ENCODE data around the gene CRYBB3.
"Not testable (repeated sequence)": the region's sequence is repeated elsewhere in the genome, so short reads cannot be mapped to it uniquely, and the experiment has no call there.

The CRYBB3 gene

GRCh38 chr22:25176175-25176574 lies 23.5 kb upstream of the CRYBB3 start:
- no peak for DNase-seq

GRCh38 chr22:25176799-25177198 lies 22.9 kb upstream of the CRYBB3 start:
- no peak for DNase-seq

- no peak for DNase-seq
Observed at GRCh38 chr22:25177226-25177625, 22.4 kb upstream of the CRYBB3 start.

- no peak for DNase-seq
Observed at GRCh38 chr22:25177895-25178294, 21.8 kb upstream of the CRYBB3 start.

- not testable (repeated sequence) for DNase-seq
Observed at GRCh38 chr22:25178348-25178747, 21.3 kb upstream of the CRYBB3 start.

- not testable (repeated sequence) for DNase-seq
Observed at GRCh38 chr22:25178869-25179631, 20.6 kb upstream of the CRYBB3 start.

- no peak for DNase-seq
Observed at GRCh38 chr22:25182131-25183110, 17.2 kb upstream of the CRYBB3 start.

- DNase-seq: no peak
Observed at GRCh38 chr22:25183949-25184619, 15.6 kb upstream of the CRYBB3 start.

- DNase-seq: no peak
Observed at GRCh38 chr22:25186140-25186539, 13.5 kb upstream of the CRYBB3 start.

GRCh38 chr22:25187469-25187868 lies 12.2 kb upstream of the CRYBB3 start:
- no peak for DNase-seq

- no peak for DNase-seq
Observed at GRCh38 chr22:25192406-25192805, 7.3 kb upstream of the CRYBB3 start.

- DNase-seq: no peak
Observed at GRCh38 chr22:25193130-25193529, 6.5 kb upstream of the CRYBB3 start.

GRCh38 chr22:25193548-25193947 lies 6.1 kb upstream of the CRYBB3 start:
- no peak for DNase-seq

- no peak for DNase-seq
Observed at GRCh38 chr22:25196326-25196725, 3.3 kb upstream of the CRYBB3 start.

- DNase-seq: no peak
Observed at GRCh38 chr22:25197340-25197739, 2.3 kb upstream of the CRYBB3 start.

- DNase-seq: no peak
Observed at GRCh38 chr22:25200967-25201366, 1.3 kb downstream of the CRYBB3 start.

- no peak for DNase-seq
Observed at GRCh38 chr22:25201557-25202273, 2.1 kb downstream of the CRYBB3 start.

GRCh38 chr22:25202290-25202921 lies 2.7 kb downstream of the CRYBB3 start:
- DNase-seq: peak; percentile 71

GRCh38 chr22:25203082-25203481 lies 3.4 kb downstream of the CRYBB3 start:
- DNase-seq: no peak

GRCh38 chr22:25204547-25204946 lies 4.9 kb downstream of the CRYBB3 start:
- DNase-seq: not testable (repeated sequence)

GRCh38 chr22:25205847-25206246 lies 6.2 kb downstream of the CRYBB3 start:
- no peak for DNase-seq

GRCh38 chr22:25206998-25207397 lies 7.3 kb downstream of the CRYBB3 start:
- DNase-seq: no peak
